Measurements from ENCODE around the gene MGMT.

DNA sequence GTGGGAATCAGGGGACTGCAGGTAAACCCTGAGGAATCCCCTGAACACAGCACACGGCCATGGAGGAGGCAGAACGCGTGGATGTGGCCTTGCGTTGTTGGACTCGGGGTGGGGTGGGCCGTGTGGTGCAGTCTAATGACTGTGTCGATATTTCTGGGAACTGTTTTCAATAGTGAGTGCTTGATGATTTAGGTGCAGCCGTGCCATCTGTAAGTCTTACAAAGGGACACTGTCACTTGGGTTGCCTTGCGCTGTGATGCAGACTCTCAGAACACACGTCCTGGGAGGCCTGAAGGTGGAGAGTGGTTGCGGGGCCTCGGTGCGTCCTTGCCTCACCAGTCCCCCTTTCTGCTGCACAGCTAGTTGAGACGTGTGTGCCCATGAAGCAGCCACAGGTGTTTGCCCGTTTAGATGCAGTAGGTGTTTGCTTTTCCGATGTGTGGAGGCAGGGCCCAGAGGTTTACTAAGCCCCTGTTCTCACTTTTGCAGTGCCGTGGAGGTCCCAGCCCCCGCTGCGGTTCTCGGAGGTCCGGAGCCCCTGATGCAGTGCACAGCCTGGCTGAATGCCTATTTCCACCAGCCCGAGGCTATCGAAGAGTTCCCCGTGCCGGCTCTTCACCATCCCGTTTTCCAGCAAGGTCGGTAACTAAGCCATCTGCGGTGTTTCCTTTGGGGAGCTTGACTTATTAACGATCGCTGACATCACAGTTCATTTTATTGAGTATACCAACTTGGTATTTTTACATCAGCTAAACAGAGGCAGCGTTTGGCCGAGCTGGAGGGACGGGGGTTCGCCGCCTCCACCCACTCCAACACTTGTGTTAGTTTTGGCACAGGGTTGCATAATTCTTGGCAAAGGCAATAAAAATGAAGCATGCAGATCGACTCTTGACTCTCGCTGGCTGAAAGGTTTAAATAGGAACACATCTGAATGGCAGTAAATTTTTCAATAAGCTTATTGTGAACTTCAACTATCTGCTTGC, 240.7 kb downstream of the MGMT start:
- TF ChIP-seq YY1 (IDR thresholded peaks at IDR 0.05; ENCODE audit: insufficient read depth, insufficient read length) (no peak), ZNF274 (IDR thresholded peaks at IDR 0.05; ENCODE audit: low read depth, low read length) (no peak), SUZ12 (IDR thresholded peaks at IDR 0.05; ENCODE audit: extremely low read depth, insufficient read depth, insufficient read length) (no peak)
